ENCODE results near the gene POU2AF2.
A peak's percentile ranks its signal among the peaks of the same experiment; 100 is the strongest.
"Not testable (repeated sequence)": the region's sequence is repeated elsewhere in the genome, so short reads cannot be mapped to it uniquely, and the experiment has no call there.

Gene POU2AF2

DNA sequence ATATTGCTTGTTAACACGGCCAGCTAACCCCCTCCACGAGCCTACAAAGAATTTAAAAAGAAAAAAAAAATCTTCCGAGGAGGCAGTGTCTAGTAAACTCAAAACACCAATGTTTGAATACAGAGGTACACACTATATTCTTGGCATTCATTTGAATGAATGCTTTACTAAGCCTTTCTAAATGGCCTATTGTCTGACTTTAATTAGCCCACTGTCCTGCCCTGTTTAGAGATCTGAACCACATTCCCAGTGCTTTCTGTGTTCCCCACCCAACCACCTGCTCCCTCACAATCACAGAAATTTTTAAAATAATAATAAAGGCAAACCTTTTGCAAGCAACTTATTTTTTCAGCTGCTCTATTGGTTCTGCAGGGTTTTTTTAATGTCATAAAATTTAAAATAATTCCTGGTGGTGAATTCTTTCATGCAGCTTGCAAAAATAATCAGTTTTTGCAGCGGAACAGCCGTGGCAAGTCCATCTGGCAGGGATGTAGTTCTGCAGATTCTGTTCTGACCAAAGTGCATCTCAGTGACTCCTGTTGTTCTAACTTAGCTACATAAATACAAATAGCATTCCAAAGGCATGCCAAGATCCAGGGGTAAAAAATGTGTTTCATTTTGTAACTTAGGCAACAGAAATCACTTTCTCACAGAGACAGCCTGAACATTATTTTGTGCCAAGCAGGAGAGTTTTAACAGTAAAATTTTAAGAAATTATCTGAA is 23.8 kb downstream of the POU2AF2 start:
- no peak overlapping the region for H3K4me3 ChIP-seq (replicated peaks; ENCODE audit: low read depth, low read length)
- TF ChIP-seq, protein P1, sequence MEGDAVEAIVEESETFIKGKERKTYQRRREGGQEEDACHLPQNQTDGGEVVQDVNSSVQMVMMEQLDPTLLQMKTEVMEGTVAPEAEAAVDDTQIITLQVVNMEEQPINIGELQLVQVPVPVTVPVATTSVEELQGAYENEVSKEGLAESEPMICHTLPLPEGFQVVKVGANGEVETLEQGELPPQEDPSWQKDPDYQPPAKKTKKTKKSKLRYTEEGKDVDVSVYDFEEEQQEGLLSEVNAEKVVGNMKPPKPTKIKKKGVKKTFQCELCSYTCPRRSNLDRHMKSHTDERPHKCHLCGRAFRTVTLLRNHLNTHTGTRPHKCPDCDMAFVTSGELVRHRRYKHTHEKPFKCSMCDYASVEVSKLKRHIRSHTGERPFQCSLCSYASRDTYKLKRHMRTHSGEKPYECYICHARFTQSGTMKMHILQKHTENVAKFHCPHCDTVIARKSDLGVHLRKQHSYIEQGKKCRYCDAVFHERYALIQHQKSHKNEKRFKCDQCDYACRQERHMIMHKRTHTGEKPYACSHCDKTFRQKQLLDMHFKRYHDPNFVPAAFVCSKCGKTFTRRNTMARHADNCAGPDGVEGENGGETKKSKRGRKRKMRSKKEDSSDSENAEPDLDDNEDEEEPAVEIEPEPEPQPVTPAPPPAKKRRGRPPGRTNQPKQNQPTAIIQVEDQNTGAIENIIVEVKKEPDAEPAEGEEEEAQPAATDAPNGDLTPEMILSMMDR (IDR thresholded peaks at IDR 0.05; ENCODE audit: low read length, missing control alignments), result no peak
- peak; percentile 18 for DNase-seq (ENCODE audit: low read depth)

DNA sequence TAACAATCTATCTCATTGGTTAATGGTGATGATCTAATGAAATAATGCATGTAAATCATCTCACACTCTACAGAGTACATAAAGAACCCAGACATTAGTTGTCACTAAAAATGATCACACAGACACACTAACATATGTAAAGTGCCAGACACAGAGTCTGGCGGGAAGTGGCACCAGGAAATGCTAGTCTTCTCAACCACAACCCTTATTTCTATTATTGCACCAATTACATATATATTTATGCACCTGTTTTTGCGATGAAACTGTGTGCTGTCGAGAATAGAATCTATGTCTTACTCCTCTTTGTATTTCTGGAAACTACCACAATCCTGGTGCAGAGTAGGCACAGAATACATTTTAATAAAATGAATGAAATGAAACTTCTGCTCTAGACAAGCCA is 26.9 kb downstream of the POU2AF2 start:
- no peak for DNase-seq (ENCODE audit: low read depth)
- no peak overlapping the region for H3K4me3 ChIP-seq (replicated peaks; ENCODE audit: low read depth, low read length)
- TF ChIP-seq, protein P1 (IDR thresholded peaks at IDR 0.05; ENCODE audit: low read length, missing control alignments), result no peak

GRCh38 chr11:111282562-111283075 is 37.1 kb downstream of the POU2AF2 start:
- H3K4me3 ChIP-seq (replicated peaks; ENCODE audit: low read depth, low read length), result no peak overlapping the region
- TF ChIP-seq, protein P1 (IDR thresholded peaks at IDR 0.05; ENCODE audit: low read length, missing control alignments), result no peak
- no peak for DNase-seq (ENCODE audit: low read depth)

DNA sequence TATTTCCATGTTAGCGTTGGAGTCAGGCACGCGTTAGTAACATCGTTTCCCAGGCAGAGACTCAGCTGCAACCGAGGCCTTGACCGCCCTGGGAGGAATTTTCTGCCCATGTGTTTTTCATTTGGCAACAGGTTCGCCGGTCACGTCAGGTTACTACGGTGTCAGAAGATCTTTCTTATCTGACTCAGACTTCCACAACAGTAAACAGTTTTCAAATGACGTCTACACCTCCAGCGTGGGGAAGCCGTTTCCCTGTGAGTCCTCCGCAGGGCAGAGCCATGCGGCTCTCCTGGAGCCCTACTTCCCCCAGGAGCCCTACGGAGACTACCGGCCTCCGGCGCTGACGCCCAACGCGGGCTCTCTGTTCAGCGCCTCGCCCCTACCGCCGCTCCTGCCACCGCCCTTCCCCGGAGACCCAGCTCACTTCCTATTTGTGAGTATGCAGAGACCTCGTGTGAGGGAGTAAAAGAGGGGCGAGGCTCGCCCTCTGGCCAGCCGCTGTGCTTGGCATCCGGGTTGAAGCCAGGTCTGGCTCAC is 38.5 kb downstream of the POU2AF2 start:
- TF ChIP-seq, protein P1 (IDR thresholded peaks at IDR 0.05; ENCODE audit: low read length, missing control alignments), result no peak
- DNase-seq (ENCODE audit: low read depth), result no peak
- no peak overlapping the region for H3K4me3 ChIP-seq (replicated peaks; ENCODE audit: low read depth, low read length)

GRCh38 chr11:111285189-111286091 is 39.9 kb downstream of the POU2AF2 start:
- TF ChIP-seq, protein P1 (IDR thresholded peaks at IDR 0.05; ENCODE audit: low read length, missing control alignments), result no peak
- no peak for DNase-seq (ENCODE audit: low read depth)
- H3K4me3 ChIP-seq (replicated peaks; ENCODE audit: low read depth, low read length), result no peak overlapping the region

DNA sequence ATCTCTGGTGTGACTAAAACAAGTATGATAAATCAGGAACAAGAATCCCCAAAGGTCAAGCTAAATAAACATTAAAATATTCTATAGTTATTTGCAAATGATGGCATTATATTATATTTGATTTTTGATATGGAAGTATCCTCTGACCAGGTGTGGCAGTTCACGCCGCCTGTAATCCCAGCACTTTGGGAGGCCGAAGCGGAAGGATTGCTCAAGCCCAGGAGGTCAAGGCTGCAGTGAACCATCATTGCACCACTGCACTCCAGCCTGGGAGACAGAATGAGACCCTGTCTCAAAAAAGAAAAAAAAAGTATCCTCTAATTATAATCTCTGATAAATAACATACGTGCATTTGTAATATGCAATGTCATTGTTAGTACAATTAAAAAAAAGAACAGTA is 46.2 kb downstream of the POU2AF2 start:
- no peak for DNase-seq (ENCODE audit: low read depth)
- TF ChIP-seq, protein P1 (IDR thresholded peaks at IDR 0.05; ENCODE audit: low read length, missing control alignments), result no peak
- no peak overlapping the region for H3K4me3 ChIP-seq (replicated peaks; ENCODE audit: low read depth, low read length)

DNA sequence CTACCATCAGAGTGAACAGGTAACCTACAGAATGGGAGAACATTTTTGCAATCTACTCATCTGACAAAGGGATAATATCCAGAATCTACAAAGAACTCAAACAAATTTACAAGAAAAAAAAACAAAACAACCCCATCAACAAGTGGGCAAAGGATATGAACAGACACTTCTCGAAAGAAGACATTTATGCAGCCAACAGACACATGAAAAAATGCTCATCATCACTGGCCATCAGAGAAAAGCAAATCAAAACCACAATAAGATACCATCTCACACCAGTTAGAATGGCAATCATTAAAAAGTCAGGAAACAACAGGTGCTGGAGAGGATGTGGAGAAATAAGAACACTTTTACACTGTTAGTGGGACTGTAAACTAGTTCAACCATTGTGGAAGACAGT is 46.9 kb downstream of the POU2AF2 start:
- not testable (repeated sequence) for DNase-seq (ENCODE audit: low read depth); H3K4me3 ChIP-seq (replicated peaks; ENCODE audit: low read depth, low read length)
